IMR-90 (cell line): ENCODE data around the gene SYT11. TPM values are rescaled to one million over a fixed set of nuclear protein-coding genes. Genes with fewer than 3 reads are reported as not detected.

Experiments
- ATAC-seq: fragments of 200-7000 bp; cut with Tn5 transposase; 2 replicates; pipeline ENCODE4 v1.9.1; 2020; ENCODE audit warnings: low read depth, mild to moderate bottlenecking, moderate library complexity
- BruUV-seq: library from RNA; stranded (reverse); fragments of 400-500 nt; replicated peaks from 2 replicates; lab custom pipeline; 2021; lab: Mats Ljungman, UMichigan
- CTCF ChIA-PET: fragments of 300-600 bp; formaldehyde crosslinking; extraction: SDS; loops from one replicate; lab custom pipeline; 2021; ENCODE audit warnings: antibody characterized with exemption; lab: Yijun Ruan, JAX
- POLR2A ChIA-PET: fragments of 300-600 bp; sonication (Branson Sonifier 250); formaldehyde crosslinking; loops from one replicate; lab custom pipeline; 2022; ENCODE audit warnings: antibody characterized with exemption; ENCODE audit not compliant: unreplicated experiment; lab: Charles Lee
- DNase-seq: peaks from one replicate; pipeline ENCODE4 v3.0.0; 2013
- H2AFZ ChIP-seq: replicated peaks from 2 replicates; pipeline ENCODE3; 2013; ENCODE audit warnings: low read length, mild to moderate bottlenecking; ENCODE audit not compliant: poor library complexity
- H2AK5ac ChIP-seq: 2 replicates; pipeline ENCODE4 v1.6.1; 2013; ENCODE audit warnings: low read depth, low read length, inconsistent platforms
- H2AK9ac ChIP-seq: replicated peaks from 2 replicates; pipeline ENCODE3; 2013; ENCODE audit warnings: mild to moderate bottlenecking, low read depth, low read length, moderate library complexity; ENCODE audit not compliant: poor library complexity
- H2BK120ac ChIP-seq: 2 replicates; pipeline ENCODE4 v1.6.1; 2013; ENCODE audit warnings: low read depth, low read length, inconsistent platforms
- H2BK15ac ChIP-seq: 3 replicates; pipeline ENCODE4 v1.6.1; 2013; ENCODE audit warnings: low read depth, low read length, inconsistent platforms
- H2BK20ac ChIP-seq: 2 replicates; pipeline ENCODE4 v1.6.1; 2013; ENCODE audit warnings: low read depth, mild to moderate bottlenecking, inconsistent platforms, low read length, moderate library complexity
- H2BK5ac ChIP-seq: 2 replicates; pipeline ENCODE4 v1.6.1; 2013; ENCODE audit warnings: mild to moderate bottlenecking, low read depth, low read length, inconsistent platforms; ENCODE audit not compliant: poor library complexity, severe bottlenecking
- H3K14ac ChIP-seq: replicated peaks from 2 replicates; pipeline ENCODE4 v1.6.1; 2013; ENCODE audit warnings: low read depth, low read length, inconsistent platforms
- H3K18ac ChIP-seq: 2 replicates; pipeline ENCODE4 v1.6.1; 2013; ENCODE audit warnings: low read depth, low read length, control low read depth
- H3K23ac ChIP-seq: 2 replicates; pipeline ENCODE4 v1.6.1; 2013; ENCODE audit warnings: low read depth, low read length, inconsistent platforms
- H3K27ac ChIP-seq: 2 replicates; pipeline ENCODE4 v1.5.1; 2013; ENCODE audit warnings: mild to moderate bottlenecking, control low read depth, low read length; ENCODE audit not compliant: insufficient read depth
- H3K27me3 ChIP-seq: 2 replicates; pipeline ENCODE4 v1.6.1; 2013; ENCODE audit warnings: low read length; ENCODE audit not compliant: control insufficient read depth, insufficient read depth
- H3K36me3 ChIP-seq: 2 replicates; pipeline ENCODE4 v1.6.1; 2013; ENCODE audit warnings: low read length, mixed read lengths; ENCODE audit not compliant: control insufficient read depth, insufficient read depth
- H3K4ac ChIP-seq: 2 replicates; pipeline ENCODE4 v1.6.1; 2013; ENCODE audit warnings: low read depth, low read length, inconsistent platforms
- H3K4me1 ChIP-seq: 2 replicates; pipeline ENCODE4 v1.6.1; 2013; ENCODE audit warnings: low read length, mixed read lengths; ENCODE audit not compliant: control insufficient read depth, insufficient read depth
- H3K4me2 ChIP-seq: 2 replicates; pipeline ENCODE4 v1.6.1; 2013; ENCODE audit warnings: low read depth, mild to moderate bottlenecking, control low read depth, low read length, moderate library complexity
- H3K4me3 ChIP-seq: 2 replicates; pipeline ENCODE4 v1.5.1; 2013; ENCODE audit warnings: low read depth, mild to moderate bottlenecking, control low read depth, low read length, moderate library complexity; ENCODE audit not compliant: insufficient read depth
- H3K56ac ChIP-seq: 2 replicates; pipeline ENCODE4 v1.6.1; 2013; ENCODE audit warnings: low read length, inconsistent platforms; ENCODE audit not compliant: insufficient read depth; ENCODE audit errors: extremely low read depth
- H3K79me1 ChIP-seq, 2 experiments: 2 replicates each; pipeline ENCODE4 v1.6.1; 2013; ENCODE audit warnings: low read length in 2 of 2, inconsistent platforms in 1 of 2, low read depth in 1 of 2
- H3K9ac ChIP-seq: 2 replicates; pipeline ENCODE4 v1.6.1; 2013; ENCODE audit warnings: low read depth, low read length, control low read depth
- H3K9me1 ChIP-seq: 2 replicates; pipeline ENCODE4 v1.6.1; 2013; ENCODE audit warnings: low read length, inconsistent platforms; ENCODE audit not compliant: insufficient read depth
- H3K9me3 ChIP-seq: 2 replicates; pipeline ENCODE4 v1.6.1; 2013; ENCODE audit warnings: low read length; ENCODE audit not compliant: control insufficient read depth, insufficient read depth
- H4K20me1 ChIP-seq: 2 replicates; pipeline ENCODE4 v1.6.1; 2013; ENCODE audit warnings: low read length, inconsistent platforms; ENCODE audit not compliant: insufficient read depth
- H4K5ac ChIP-seq: 2 replicates; pipeline ENCODE4 v1.6.1; 2013; ENCODE audit warnings: mild to moderate bottlenecking, low read depth, low read length, control low read depth
- H4K8ac ChIP-seq, 2 experiments: 2 replicates each; pipeline ENCODE4 v1.6.1; 2013; ENCODE audit warnings: low read depth in 2 of 2, low read length in 2 of 2, control low read depth in 1 of 2, inconsistent platforms in 1 of 2
- H4K91ac ChIP-seq: 2 replicates; pipeline ENCODE4 v1.6.1; 2013; ENCODE audit warnings: low read depth, low read length, inconsistent platforms; ENCODE audit not compliant: insufficient read depth
- CEBPB ChIP-seq: IDR thresholded peaks from 2 replicates; pipeline ENCODE4 v1.6.1; 2012; ENCODE audit warnings: low read depth, low read length, improper control_type of control experiment
- FOS ChIP-seq: fragments of 150-350 bp; IDR thresholded peaks from 2 replicates; pipeline ENCODE4 v1.6.1; 2016; ENCODE audit warnings: low read depth, low read length
- MAFK ChIP-seq: IDR thresholded peaks from 2 replicates; pipeline ENCODE4 v1.6.1; 2012; ENCODE audit warnings: low read depth, low read length, improper control_type of control experiment
- NFE2L2 ChIP-seq: fragments of 150-350 bp; IDR thresholded peaks from 2 replicates; pipeline ENCODE4 v1.6.1; 2016; ENCODE audit warnings: low read depth, mild to moderate bottlenecking, low read length
- USF2 ChIP-seq: fragments of 150-350 bp; IDR thresholded peaks from 2 replicates; pipeline ENCODE4 v1.6.1; 2017; ENCODE audit warnings: mild to moderate bottlenecking, antibody characterized with exemption, low read length, low read depth
- WGBS, 2 experiments: methylation state at CpG; one replicate each; pipeline versions ENCODE4 v1.1.5 to v1.1.7; 2013; ENCODE audit warnings: missing lambda C conversion rate in 2 of 2; ENCODE audit not compliant: insufficient read length in 1 of 2; ENCODE audit errors: extremely low coverage in 2 of 2; 5-methylcytosine and 5-hydroxymethylcytosine counted together
- dilution Hi-C: fragments of 300-500 bp; cut with HindIII; formaldehyde crosslinking; loops from one replicate; pipeline ENCODE4 v1.14.3; 2018; ENCODE audit warnings: low sequenced_read_pairs; ENCODE audit not compliant: unreplicated experiment
- in situ Hi-C: fragments of 300-500 bp; cut with MboI; formaldehyde crosslinking; loops from 3 replicates; pipeline ENCODE4 v1.14.3; 2019; ENCODE audit warnings: low sequenced_read_pairs, inconsistent platforms, mixed read lengths
- intact Hi-C: fragments of 100-400 bp; cut with micrococcal nuclease; formaldehyde crosslinking; loops from 2 replicates; pipeline ENCODE4 v1.10.0; 2022
- polyA plus RNA-seq, 3 experiments: library from polyadenylated mRNA; depleted of rRNA; stranded (reverse); fragments of >200 nt; gene quantifications; 2 replicates each; pipeline ENCODE4 v1.2.3, GENCODE V29; 2012; ENCODE audit warnings: low replicate concordance in 1 of 3
- total RNA-seq: library from RNA; depleted of rRNA; stranded (reverse); fragments of >200 nt; gene quantifications from 2 replicates; pipeline ENCODE4 v1.2.3, GENCODE V29; 2012

Gene SYT11
- total and polyA plus RNA-seq, 2 of the 4 experiments (the other 2 are of a cell fraction): 22.9 to 43.7 TPM

- no peak overlapping the region for H3K23ac ChIP-seq
- H4K20me1 ChIP-seq: peaks cover 12% of the 10 kb centered on the region; the same call in 1 of the 2 replicates
- H3K9me1 ChIP-seq: peaks cover 4% of the 10 kb centered on the region; the same call in 1 of the 2 replicates
- H3K36me3 ChIP-seq: peaks cover 61% of the 10 kb centered on the region
- intact Hi-C loops: no loop called here
- no peak overlapping the region for H4K5ac ChIP-seq
- H2AK5ac ChIP-seq: no peak overlapping the region
- H3K27me3 ChIP-seq: no peaks in the 10 kb centered on the region
- no peak overlapping the region for H2BK15ac ChIP-seq
- no peak for DNase-seq
- ChIA-PET POLR2A (no interaction called here), CTCF (no interaction called here)
- H3K27ac ChIP-seq: no peak overlapping the region
- no peak overlapping the region for H2BK20ac ChIP-seq
- H2BK120ac ChIP-seq: no peak overlapping the region
- WGBS, 2 experiments: 100% methylated on average over 1 of the region's 2 CpGs; no CpG with 5 or more reads in 1 of the 2 experiments
- no peak overlapping the region for H3K4ac ChIP-seq
- no peak overlapping the region for H4K91ac ChIP-seq
- H3K14ac ChIP-seq: no peak overlapping the region
- peaks cover 22 to 33% of the 10 kb centered on the region in 2 experiments for H3K79me1 ChIP-seq
- H2AFZ ChIP-seq: no peak overlapping the region
- TF ChIP-seq FOS: no peak
- no peak for TF ChIP-seq MAFK
- TF ChIP-seq NFE2L2: no peak
- TF ChIP-seq USF2: no peak
- no peak for TF ChIP-seq CEBPB
- no peak overlapping the region for H2AK9ac ChIP-seq
- no peak overlapping the region for H3K4me3 ChIP-seq
- no peak overlapping the region for H4K8ac ChIP-seq
- dilution Hi-C loops: no loop called here
- no peak overlapping the region for H3K56ac ChIP-seq
- no peak for ATAC-seq
- in situ Hi-C loops: no loop called here
- no peak overlapping the region for H2BK5ac ChIP-seq
- peaks cover 3% of the 10 kb centered on the region; the same call in 1 of the 2 replicates for H3K4me1 ChIP-seq
- H3K4me2 ChIP-seq: no peak overlapping the region
- H3K18ac ChIP-seq: no peak overlapping the region
- BruUV-seq: no TSS peak
- no peaks in the 10 kb centered on the region for H3K9me3 ChIP-seq
- H3K9ac ChIP-seq: no peak overlapping the region
These were observed 60.4 kb downstream of the SYT11 start for GRCh38 chr1:155919801-155920200.
